Hematopoietic multipotent progenitor cell treated with erythropoietin and hydrocortisone succinate and interleukin-3 and kit ligand, for 15 days (in vitro differentiated cells): ENCODE data around the gene KDM8.

ENCODE experiments used
- DNase-seq: peaks from one replicate; pipeline ENCODE4 v3.0.0-alpha.2; 2015; ENCODE audit warnings: low spot score

The KDM8 gene

GRCh38 chr16:27230562-27231001, 27.3 kb downstream of the KDM8 start:
- peak; percentile 51 for DNase-seq

- DNase-seq, result no peak
Observed at GRCh38 chr16:27231692-27232060, 28.4 kb downstream of the KDM8 start.

- no peak for DNase-seq
Observed at GRCh38 chr16:27232061-27232900, 29.0 kb downstream of the KDM8 start.

- no peak for DNase-seq
Observed at GRCh38 chr16:27232901-27233625, 29.7 kb downstream of the KDM8 start.

GRCh38 chr16:27233731-27234130, 30.4 kb downstream of the KDM8 start:
- DNase-seq, result no peak

- no peak for DNase-seq
Observed at GRCh38 chr16:27234171-27234570, 30.8 kb downstream of the KDM8 start.

GRCh38 chr16:27234603-27235002, 31.3 kb downstream of the KDM8 start:
- DNase-seq, result no peak

- DNase-seq, result peak; percentile 84
Observed at GRCh38 chr16:27235055-27235937, 32.0 kb downstream of the KDM8 start.

GRCh38 chr16:27235938-27236245, 32.6 kb downstream of the KDM8 start:
- DNase-seq, result no peak

- no peak for DNase-seq
Observed at GRCh38 chr16:27236635-27237218, 33.4 kb downstream of the KDM8 start.

- peak; percentile 22 for DNase-seq
Observed at GRCh38 chr16:27237219-27238015, 34.1 kb downstream of the KDM8 start.

- peak; percentile 23 for DNase-seq
Observed at GRCh38 chr16:27238016-27238587, 34.8 kb downstream of the KDM8 start.

- no peak for DNase-seq
Observed at GRCh38 chr16:27238591-27238990, 35.3 kb downstream of the KDM8 start.

- no peak for DNase-seq
Observed at GRCh38 chr16:27239026-27239425, 35.7 kb downstream of the KDM8 start.

GRCh38 chr16:27239906-27240655, 36.8 kb downstream of the KDM8 start:
- no peak for DNase-seq

GRCh38 chr16:27240948-27241531, 37.7 kb downstream of the KDM8 start:
- no peak for DNase-seq

- DNase-seq, result no peak
Observed at GRCh38 chr16:27241658-27242057, 38.3 kb downstream of the KDM8 start.

GRCh38 chr16:27242398-27242797, 39.1 kb downstream of the KDM8 start:
- DNase-seq, result no peak

- DNase-seq, result no peak
Observed at GRCh38 chr16:27242868-27243590, 39.7 kb downstream of the KDM8 start.
